Measurements from ENCODE around the gene ENAH. TPM values are rescaled to one million over a fixed set of nuclear protein-coding genes. Genes with fewer than 3 reads are reported as not detected.

ENAH gene
- total and polyA plus RNA-seq, 10 donors = 5.1 to 98.1 (median 44.8) TPM

DNA sequence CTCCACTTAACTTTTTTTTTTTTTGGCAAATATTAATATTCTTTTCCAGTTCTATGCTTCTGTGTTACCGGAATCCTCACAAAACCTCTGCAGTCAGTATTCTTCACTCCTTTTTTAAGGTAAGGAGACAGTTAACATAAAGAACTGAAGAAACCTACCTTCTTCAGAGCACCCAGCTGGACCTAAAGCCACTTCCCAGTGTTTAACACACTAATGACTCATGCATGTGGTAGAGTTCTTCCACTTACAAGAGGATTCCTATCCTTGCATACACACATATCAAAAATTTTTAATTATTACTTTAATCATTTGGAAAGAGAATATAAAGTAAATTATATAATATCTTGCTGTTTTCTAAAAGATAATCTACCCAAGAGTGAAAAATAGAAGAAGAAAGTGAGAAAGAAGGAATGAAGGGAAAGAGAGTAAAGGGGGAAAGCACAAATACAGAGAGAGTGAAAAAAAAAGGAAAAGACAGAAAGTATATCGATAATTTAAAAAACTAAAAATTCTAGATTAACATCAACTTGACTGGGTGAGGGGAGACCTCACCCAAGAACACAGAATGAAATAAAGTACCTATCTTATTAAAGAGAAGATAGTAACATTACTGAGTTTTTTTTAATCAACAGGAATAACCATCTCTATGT, 54.9 kb downstream of the ENAH start:
- no peak overlapping the region for H3K4me3 ChIP-seq
- intact Hi-C loops (cut with DNase I; ENCODE audit: low total_unique reads) = no loop called here
- H3K4me1 ChIP-seq = peaks cover 0 to 11% (median 2%) of the 10 kb centered on the region in 6 donors
- H3K27me3 ChIP-seq (replicated peaks in 1 of 7) = no peaks in the 10 kb centered on the region
- TF ChIP-seq POLR2AphosphoS5 (IDR thresholded peaks at IDR 0.05) (no peak), CTCF (IDR thresholded peaks at IDR 0.05 in 8 of 11, conservative IDR thresholded peaks at IDR 0.05 in 3 of 11) (no peak), POLR2A (IDR thresholded peaks at IDR 0.05) (no peak)
- no peak for DNase-seq
- WGBS, 5 donors = 76 to 97% (median 95%) methylated on average over 2 of the region's 2 CpGs
- H3K27ac ChIP-seq = no peak overlapping the region
- no peaks in the 10 kb centered on the region for H3K36me3 ChIP-seq
- peaks cover 0 to 6% (median 0%) of the 10 kb centered on the region in 8 donors for H3K9me3 ChIP-seq

DNA sequence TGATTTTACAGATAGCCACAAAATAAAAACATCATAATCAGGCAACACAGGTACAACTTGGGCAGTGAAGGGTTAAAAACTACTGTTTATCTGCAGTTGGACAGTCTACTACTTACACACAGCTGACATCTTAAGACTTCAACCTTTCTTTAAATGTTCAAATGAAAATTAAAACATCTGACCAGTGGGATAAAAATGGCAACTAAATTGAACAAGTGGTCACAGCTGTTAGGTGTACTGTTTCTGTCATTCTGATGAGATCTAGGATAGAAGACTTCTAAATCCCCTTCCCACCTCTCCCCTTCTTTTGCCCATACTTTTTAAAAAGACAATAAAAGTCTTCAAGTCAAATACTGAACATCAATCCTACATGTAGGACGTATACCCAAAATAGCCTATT, 56.2 kb downstream of the ENAH start:
- WGBS, 5 donors = 95 to 100% (median 96%) methylated on average over 1 of the region's 1 CpG
- Histone ChIP-seq H3K27me3 (replicated peaks in 1 of 7) (no peaks in the 10 kb centered on the region), H3K36me3 (no peaks in the 10 kb centered on the region), H3K4me1 (peaks cover 0 to 10% (median 0%) of the 10 kb centered on the region in 6 donors), H3K9me3 (peaks cover 0 to 6% (median 0%) of the 10 kb centered on the region in 8 donors), H3K4me3 (no peak overlapping the region), H3K27ac (no peak overlapping the region)
- TF ChIP-seq POLR2A (IDR thresholded peaks at IDR 0.05) (no peak), POLR2AphosphoS5 (IDR thresholded peaks at IDR 0.05) (no peak), CTCF (IDR thresholded peaks at IDR 0.05 in 8 of 11, conservative IDR thresholded peaks at IDR 0.05 in 3 of 11) (no peak)
- intact Hi-C loops (cut with DNase I; ENCODE audit: low total_unique reads) = no loop called here
- DNase-seq = no peak

GRCh38 chr1:225595974-225596551, 56.9 kb downstream of the ENAH start:
- TF ChIP-seq POLR2A (IDR thresholded peaks at IDR 0.05) = no peak
- no peak for TF ChIP-seq POLR2AphosphoS5 (IDR thresholded peaks at IDR 0.05)
- no peak for TF ChIP-seq CTCF (IDR thresholded peaks at IDR 0.05 in 8 of 11, conservative IDR thresholded peaks at IDR 0.05 in 3 of 11)
- no peaks in the 10 kb centered on the region for H3K36me3 ChIP-seq
- no peak overlapping the region for H3K4me3 ChIP-seq
- no peaks in the 10 kb centered on the region for H3K27me3 ChIP-seq (replicated peaks in 1 of 7)
- H3K9me3 ChIP-seq = peaks cover 0 to 6% (median 0%) of the 10 kb centered on the region in 8 donors
- 62 to 79% (median 66%) methylated on average over 2 of the region's 2 CpGs for WGBS, 5 donors
- no peak for DNase-seq
- intact Hi-C loops (cut with DNase I; ENCODE audit: low total_unique reads) = no loop called here
- no peak overlapping the region for H3K27ac ChIP-seq
- H3K4me1 ChIP-seq = peaks cover 0 to 10% (median 0%) of the 10 kb centered on the region in 6 donors

DNA sequence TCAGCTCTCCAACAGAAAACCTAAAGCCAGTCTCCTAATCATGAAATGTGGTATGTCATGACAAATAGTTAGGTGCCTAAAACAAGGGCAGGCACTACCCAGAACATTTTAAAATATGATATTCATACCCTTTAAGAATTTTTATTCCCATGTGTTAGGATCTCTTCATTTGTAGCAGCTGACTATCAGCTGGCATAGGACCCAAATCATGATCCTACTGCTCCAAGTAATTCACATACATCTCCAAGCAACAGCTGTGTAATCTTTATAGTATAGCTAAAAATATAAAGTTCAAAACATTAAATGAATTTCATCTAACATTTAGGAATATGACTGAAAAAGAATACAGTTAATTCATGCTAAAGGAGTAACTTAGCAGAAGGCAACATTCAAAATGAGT, 57.5 kb downstream of the ENAH start:
- no peak for DNase-seq
- Histone ChIP-seq H3K36me3 (no peaks in the 10 kb centered on the region), H3K4me1 (peaks cover 0 to 10% (median 0%) of the 10 kb centered on the region in 6 donors), H3K27ac (no peak overlapping the region), H3K9me3 (peaks cover 0 to 6% (median 0%) of the 10 kb centered on the region in 8 donors), H3K27me3 (replicated peaks in 1 of 7) (no peaks in the 10 kb centered on the region), H3K4me3 (no peak overlapping the region)
- intact Hi-C loops (cut with DNase I; ENCODE audit: low total_unique reads) = no loop called here
- TF ChIP-seq CTCF (IDR thresholded peaks at IDR 0.05 in 8 of 11, conservative IDR thresholded peaks at IDR 0.05 in 3 of 11) (no peak), POLR2AphosphoS5 (IDR thresholded peaks at IDR 0.05) (no peak), POLR2A (IDR thresholded peaks at IDR 0.05) (no peak)
